ENCODE data around the gene ABCA12.
"Not testable (repeated sequence)": the region's sequence is repeated elsewhere in the genome, so short reads cannot be mapped to it uniquely, and the experiment has no call there.

ABCA12 gene

GRCh38 chr2:215138479-215138878, at the start of gene ABCA12:
Gene ABCA12, minus strand, starts transcription at chr2:215138626. Its CDS starts 418 bp downstream, at chr2:215138208.
- no peak for DNase-seq

- no peak for DNase-seq
Measured at GRCh38 chr2:215188078-215188477, 49.7 kb upstream of the ABCA12 start.

- DNase-seq = no peak
Measured at GRCh38 chr2:215186021-215186420, 47.6 kb upstream of the ABCA12 start.

- no peak for DNase-seq
Measured at GRCh38 chr2:215178121-215178520, 39.7 kb upstream of the ABCA12 start.

DNA sequence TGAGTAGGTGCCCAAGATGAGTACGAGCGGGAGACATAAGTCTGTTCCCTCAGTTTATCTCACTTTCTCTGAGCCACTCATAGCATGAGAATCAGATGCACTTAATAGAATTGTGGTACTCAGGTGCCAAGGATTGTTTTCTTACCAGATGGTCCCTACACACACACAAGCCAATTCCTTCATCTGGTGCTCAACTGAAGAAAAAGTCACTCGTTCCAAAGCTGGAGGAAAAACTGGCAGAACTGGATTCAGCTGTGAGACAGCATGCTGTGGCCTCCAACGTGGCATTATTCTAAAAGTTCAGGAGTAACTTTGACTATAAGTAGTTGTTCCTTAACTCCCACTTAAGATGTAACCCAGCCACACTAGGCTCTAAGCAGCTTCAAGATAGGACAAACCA, 33.4 kb upstream of the ABCA12 start:
- no peak for DNase-seq

GRCh38 chr2:215171151-215171550, 32.7 kb upstream of the ABCA12 start:
- no peak for DNase-seq

- not testable (repeated sequence) for DNase-seq
Measured at GRCh38 chr2:215166505-215166904, 28.1 kb upstream of the ABCA12 start.

DNA sequence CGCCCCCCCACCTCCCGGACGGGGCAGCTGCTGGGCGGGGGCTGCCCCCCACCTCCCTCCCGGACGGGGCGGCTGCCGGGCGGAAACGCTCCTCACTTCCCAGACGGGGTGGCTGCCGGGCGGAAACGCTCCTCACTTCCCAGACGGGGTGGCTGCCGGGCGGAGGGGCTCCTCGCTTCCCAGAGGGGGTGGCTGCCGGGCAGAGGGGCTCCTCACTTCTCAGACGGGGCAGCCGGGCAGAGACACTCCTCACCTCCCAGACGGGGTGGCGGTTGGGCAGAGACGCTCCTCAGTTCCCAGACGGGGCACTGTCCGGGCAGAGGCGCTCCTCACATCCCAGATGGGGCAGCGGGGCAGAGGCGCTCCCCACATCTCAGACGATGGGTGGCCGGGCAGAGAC, 24.9 kb upstream of the ABCA12 start:
- not testable (repeated sequence) for DNase-seq

- no peak for DNase-seq
Measured at GRCh38 chr2:215161301-215161829, 22.9 kb upstream of the ABCA12 start.

- no peak for DNase-seq
Measured at GRCh38 chr2:215160081-215160480, 21.7 kb upstream of the ABCA12 start.

DNA sequence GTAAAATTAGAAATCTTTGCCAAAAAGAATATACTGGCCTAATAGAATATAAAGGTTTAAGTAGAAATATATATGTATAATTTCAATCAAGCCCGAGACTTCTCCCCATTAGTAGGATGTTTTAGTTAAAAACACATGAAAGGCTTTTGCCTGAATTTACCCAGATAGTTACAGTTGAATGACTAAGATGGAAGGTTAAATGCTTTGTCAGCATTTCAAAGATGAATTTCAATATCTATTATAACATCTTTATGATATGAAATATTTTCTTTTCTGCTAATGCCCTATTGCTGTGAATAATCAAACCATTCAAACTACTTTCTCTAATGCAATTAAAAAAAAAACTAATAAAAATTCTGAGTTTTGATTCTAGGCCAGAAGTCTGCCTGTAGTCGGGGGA, 18.0 kb upstream of the ABCA12 start:
- DNase-seq = no peak

DNA sequence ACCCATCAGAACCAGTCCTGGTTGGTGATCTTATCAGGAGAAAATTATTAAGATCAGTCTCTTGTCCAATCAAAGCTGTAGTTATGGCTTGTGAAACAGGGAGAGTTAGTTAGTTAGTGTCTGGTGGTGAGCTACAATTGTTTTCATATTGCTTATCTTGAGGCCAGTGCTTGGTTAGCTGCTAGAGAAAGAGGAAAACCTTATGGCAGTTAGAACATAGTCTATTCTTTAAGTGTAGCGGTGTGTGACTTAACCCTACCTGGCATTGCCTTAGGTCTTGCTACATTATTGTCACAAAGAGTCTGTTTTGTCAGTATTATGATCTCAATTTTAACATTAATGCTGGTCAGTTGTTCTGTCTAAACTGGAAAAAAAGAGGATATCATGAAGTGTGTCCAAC, 11.5 kb upstream of the ABCA12 start:
- DNase-seq = no peak

DNA sequence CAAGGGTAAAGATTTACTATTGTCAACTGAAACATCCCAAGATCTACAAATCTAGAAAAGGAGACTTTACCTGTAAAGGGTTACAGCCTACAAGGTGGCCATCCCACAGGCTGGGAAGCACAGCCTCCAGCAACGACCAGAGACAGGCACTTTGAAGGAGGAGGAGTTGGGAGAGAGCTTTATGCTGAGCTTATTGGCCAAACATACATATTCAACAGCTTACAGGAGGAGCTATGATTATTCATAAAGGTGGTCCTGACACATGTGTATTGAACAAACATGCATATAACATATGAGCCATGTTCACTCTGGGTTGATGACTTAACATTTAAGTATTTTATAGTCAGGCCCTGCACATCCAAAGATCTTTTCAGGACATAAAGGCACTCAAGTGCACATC, 11.1 kb upstream of the ABCA12 start:
- no peak for DNase-seq

DNA sequence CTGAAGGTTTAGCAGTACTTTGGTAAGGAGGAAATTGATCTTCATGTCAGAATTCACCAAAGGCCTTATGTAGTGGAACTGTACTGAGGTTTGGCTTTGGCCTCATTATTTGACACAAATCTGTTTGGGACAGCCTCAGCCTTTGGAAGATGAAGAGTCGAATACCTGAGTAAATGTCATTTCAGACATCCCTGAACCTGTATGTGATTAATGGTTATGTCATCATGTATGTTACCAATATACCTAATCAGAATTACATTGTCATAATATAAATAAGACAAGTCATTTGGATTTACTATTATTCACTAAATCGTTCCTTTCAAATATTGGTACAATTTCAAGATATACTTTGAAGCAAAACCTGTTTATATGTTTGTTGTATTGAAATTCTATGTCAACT, 10.6 kb upstream of the ABCA12 start:
- no peak for DNase-seq

DNA sequence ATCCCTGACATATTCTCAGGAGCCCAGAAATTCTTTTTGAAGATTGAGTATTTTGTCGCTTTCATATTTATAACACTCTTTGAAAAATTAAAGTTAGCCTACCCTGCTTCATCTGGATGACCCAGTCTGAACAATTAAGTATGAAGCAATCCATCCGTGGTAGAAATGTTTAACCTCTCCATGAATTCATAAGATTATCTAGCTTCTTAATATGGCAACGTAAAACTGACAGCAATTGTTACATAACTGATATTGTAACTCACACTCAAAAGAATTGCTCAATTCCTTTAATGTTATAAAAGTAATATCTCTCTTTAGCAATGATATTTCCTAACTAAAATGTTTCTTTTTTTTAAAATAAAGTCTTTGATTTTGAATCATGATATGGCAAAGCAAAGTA, 7.2 kb upstream of the ABCA12 start:
- DNase-seq = no peak

DNA sequence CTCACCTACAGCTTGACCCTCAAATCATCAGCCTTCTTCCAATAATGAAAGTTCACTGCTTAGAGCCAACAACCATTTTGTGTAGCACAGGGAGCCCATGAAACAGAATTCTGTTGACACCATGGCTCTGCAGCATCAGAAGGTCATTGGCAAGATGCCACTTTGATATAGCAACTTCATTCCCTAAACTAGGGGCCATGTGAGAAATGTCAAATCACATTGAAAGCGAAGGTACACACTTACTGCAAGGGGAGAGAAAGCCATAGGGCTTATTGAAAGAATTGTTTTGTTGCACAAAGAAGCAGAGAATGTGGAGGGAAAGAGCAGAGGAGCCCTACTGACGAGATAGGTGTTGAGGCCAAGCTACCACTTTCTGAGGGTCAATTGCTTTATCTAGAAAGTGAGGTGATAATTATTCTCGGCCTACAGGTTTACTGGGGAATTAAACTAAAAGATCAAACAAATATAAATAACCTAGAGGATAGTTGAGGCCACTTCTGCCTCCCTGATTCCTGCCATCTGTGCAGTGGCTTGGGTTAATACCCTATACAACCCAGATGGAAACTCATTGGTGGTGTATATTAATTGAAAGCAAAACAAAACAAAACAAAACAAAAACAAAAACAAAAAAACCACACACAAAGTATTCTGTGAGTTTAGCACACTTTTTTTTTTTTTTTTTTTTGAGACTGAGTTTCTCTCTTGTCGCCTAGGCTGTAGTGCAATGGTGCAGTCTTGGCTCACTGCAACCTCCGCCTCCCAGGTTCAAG, 5.9 kb upstream of the ABCA12 start:
- DNase-seq = no peak

DNA sequence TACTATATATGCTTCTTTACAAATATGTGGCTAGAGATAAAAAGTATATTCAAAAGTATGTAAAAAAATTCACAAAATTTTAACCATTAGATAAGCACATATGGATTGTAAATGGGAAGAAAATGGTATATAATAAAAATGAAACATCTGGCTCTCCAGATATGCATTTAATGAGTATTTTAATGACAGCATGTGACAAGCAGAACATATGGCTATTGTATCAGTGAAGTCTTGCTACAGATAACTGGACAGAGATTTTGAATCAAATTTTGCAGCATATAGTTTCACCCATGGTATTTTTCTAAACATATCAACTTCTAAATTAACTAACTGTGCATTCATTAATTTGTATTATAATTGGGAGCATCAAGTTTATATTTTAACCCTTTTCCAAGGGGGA, 5.0 kb upstream of the ABCA12 start:
- DNase-seq = no peak

DNA sequence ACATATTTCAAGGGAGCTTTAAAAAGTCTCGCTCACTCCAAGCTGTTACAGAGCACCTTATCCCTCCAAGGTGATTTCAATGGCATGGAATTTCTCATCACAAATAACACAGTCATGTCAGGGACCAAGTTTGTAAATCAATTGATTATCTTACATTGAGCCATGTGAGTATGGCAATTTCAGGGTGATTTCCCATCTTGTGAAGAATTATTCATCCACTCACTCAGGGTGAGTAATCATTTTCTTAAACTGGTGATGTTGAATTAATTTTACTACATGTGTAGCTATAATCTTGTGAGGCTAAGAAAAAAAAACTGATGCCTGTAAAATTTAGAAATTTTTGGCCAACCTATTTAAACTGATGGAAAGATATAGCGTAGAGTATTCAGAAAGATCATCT, 3.3 kb upstream of the ABCA12 start:
- no peak for DNase-seq

- no peak for DNase-seq
Measured at GRCh38 chr2:215140166-215140707, 1.8 kb upstream of the ABCA12 start.

DNA sequence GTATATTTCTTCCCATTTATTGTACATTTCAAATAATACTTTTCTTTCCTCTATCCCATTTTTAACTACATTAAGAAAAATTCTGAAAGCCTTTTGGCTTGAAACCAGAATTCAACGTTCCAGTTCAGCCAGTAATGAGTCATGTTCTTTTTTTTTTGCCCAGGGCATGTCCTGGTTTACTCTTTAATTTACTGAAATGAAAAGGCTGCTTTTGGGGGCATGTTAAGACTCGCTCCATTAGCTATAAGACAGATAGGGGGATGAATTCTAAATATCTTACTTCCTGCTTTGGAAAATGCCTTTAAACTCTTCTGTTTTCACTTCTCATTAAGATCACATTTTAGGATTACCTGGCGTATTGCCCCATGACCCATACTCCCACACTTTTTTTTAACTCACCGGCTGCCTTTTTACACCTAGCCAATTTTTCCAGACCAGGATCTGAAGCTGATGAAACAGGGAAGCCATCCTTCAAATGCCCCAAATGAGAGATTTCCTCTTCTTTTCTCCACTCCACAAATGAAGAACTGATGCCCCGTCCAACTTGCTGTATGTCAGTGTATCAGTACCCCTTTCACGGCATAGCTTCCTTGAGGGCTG, 585 bp downstream of the ABCA12 start:
- no peak for DNase-seq

DNA sequence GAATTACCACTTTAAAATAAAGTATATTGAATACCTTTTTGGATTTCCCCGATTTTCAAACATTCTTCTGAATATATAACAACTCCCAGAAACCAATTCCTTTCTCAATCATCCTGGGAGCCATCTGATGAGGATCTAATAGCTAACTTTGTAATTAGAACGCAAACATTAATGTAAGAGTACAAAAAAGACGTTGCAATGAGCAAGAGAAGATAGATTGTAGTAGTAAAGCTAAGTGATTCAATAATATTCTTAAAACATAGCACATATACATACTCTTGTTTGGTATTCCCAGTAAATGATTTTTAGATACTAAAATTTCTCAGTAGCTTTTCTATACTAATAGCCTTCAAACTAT, 1.1 kb downstream of the ABCA12 start:
- no peak for DNase-seq

DNA sequence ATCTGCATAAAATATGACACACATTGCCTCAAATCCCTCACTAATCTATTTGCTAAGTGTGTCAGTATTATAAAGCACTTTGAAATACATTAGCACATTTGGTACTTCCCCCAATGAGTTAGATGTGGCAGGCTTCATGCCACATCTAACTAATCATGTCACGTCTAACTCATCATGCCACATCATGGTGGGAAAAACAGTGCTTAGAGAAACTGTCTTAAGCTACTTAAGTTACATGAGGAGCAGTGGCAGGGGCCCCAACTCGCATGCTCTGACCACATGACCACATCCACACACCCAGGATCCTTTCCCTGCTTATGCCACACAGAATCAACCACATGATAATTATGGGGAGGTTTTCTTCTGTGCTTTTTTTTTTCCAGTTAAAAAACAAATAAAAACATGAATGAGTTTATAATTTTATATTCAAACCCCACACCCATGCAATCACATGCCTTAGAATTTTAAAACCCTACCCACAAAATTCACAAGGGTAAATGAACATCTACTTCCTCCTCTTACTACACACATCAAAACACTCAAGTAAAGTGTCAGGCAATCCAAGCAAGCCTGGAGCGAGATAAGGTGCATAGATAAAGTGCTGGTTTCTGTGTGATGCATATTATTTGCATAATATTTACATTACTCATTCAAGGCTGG, 1.6 kb downstream of the ABCA12 start:
- DNase-seq = no peak

DNA sequence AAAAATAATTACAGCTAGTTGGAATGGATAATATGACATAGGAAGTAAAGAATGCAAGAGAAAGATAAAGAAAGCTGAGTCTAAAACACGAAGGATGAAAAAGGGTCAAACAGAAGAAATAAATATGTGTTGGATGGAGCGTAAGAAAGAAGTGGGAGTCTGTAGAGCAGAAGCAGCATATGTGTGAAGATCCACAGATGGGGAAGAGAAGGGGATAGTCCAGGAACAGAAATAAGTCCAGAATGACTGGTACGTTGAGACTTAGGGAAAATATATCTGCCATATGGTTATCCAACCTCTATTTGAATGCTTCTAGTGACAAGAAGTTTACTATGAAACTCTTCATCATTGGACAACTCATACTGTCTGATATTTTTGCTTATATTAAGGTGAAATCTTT, 18.0 kb downstream of the ABCA12 start:
- no peak for DNase-seq

GRCh38 chr2:215119847-215120246, 18.6 kb downstream of the ABCA12 start:
- no peak for DNase-seq
